HepG2 (cell line): ENCODE data around the gene ZER1. TPM values are rescaled to one million over a fixed set of nuclear protein-coding genes. Genes with fewer than 3 reads are reported as not detected.

Source experiments
- ATRX ChIP-seq: sonication (generic); formaldehyde crosslinking; IDR thresholded peaks from 2 replicates; pipeline ENCODE4 v1.4.0; 2020; ENCODE audit warnings: missing genetic modification reagents, borderline replicate concordance
- ELF3 ChIP-seq: IDR thresholded peaks from 2 replicates; pipeline ENCODE4 v1.6.1; 2016; ENCODE audit warnings: missing genetic modification reagents, missing compliant biosample characterization
- JDP2 ChIP-seq: sonication (generic); formaldehyde crosslinking; IDR thresholded peaks from 2 replicates; pipeline ENCODE4 v1.8.1; 2022; ENCODE audit warnings: missing genetic modification reagents, borderline replicate concordance
- MED13 ChIP-seq: sonication (generic); formaldehyde crosslinking; IDR thresholded peaks from 2 replicates; pipeline ENCODE4 v1.5.0; 2020; ENCODE audit warnings: missing genetic modification reagents
- RNF2 ChIP-seq: fragments of 450-650 bp; conservative IDR thresholded peaks from 2 replicates; pipeline ENCODE4 v1.6.1; 2016; ENCODE audit warnings: low read depth
- RXRA ChIP-seq: sonication (generic); formaldehyde crosslinking; IDR thresholded peaks from 2 replicates; pipeline ENCODE4 v1.5.1; 2020; ENCODE audit warnings: missing genetic modification reagents
- SMAD1 ChIP-seq: sonication (generic); formaldehyde crosslinking; IDR thresholded peaks from 2 replicates; pipeline ENCODE4 v1.4.0; 2020; ENCODE audit warnings: missing genetic modification reagents, low read depth, mild to moderate bottlenecking, borderline replicate concordance
- TCF12 ChIP-seq, 2 experiments: fragments of 450-650 bp in 1 of 2; sonication (generic) in 1 of 2; formaldehyde crosslinking in 1 of 2; IDR thresholded peaks; 2 replicates each; pipeline versions ENCODE4 v1.6.1 to v1.8.0; 2017 to 2022; ENCODE audit warnings: antibody characterized with exemption in 1 of 2, mild to moderate bottlenecking in 1 of 2, missing genetic modification reagents in 1 of 2, moderate library complexity in 1 of 2
- ZFP41 ChIP-seq: sonication (generic); formaldehyde crosslinking; IDR thresholded peaks from 2 replicates; pipeline ENCODE4 v1.4.0; 2020; ENCODE audit warnings: mild to moderate bottlenecking, missing genetic modification reagents, borderline replicate concordance
- ZFY ChIP-seq: sonication (generic); formaldehyde crosslinking; IDR thresholded peaks from 2 replicates; pipeline ENCODE4 v1.4.0; 2020; ENCODE audit warnings: missing genetic modification reagents
- ZKSCAN1 ChIP-seq: fragments of 150-350 bp; IDR thresholded peaks from 2 replicates; pipeline ENCODE4 v1.6.1; 2014; ENCODE audit warnings: low read length
- ZNF331 ChIP-seq: sonication (generic); formaldehyde crosslinking; IDR thresholded peaks from 2 replicates; pipeline ENCODE4 v1.4.0; 2020; ENCODE audit warnings: missing genetic modification reagents
- ZNF619 ChIP-seq: sonication (generic); formaldehyde crosslinking; IDR thresholded peaks from 2 replicates; pipeline ENCODE4 v1.4.0; 2020; ENCODE audit warnings: mild to moderate bottlenecking, missing genetic modification reagents
- ZNF766 ChIP-seq: sonication (generic); formaldehyde crosslinking; IDR thresholded peaks from 2 replicates; pipeline ENCODE4 v1.5.0; 2020; ENCODE audit warnings: missing genetic modification reagents, borderline replicate concordance
- ZNF792 ChIP-seq: IDR thresholded peaks from 2 replicates; pipeline ENCODE4 v1.6.1; 2016
- ZSCAN29 ChIP-seq: sonication (generic); formaldehyde crosslinking; conservative IDR thresholded peaks from 2 replicates; pipeline ENCODE4 v1.4.0; 2020; ENCODE audit warnings: mild to moderate bottlenecking, missing genetic modification reagents
- polyA plus RNA-seq, 8 experiments: library from polyadenylated mRNA; depleted of rRNA in 3 of 8; stranded (reverse) in 7 of 8; unstranded in 1 of 8; fragments of >200 nt; fragmentation: Illumina TruSeq in 4 of 8; extraction: Trizol in 4 of 8; gene quantifications; 2 replicates each; pipeline versions ENCODE4 v1.2.1 to v1.2.3, GENCODE V29; 2011 to 2016; ENCODE audit warnings: low read depth in 4 of 8, missing spikeins in 1 of 8, mixed read lengths in 1 of 8; ENCODE audit not compliant: insufficient read depth in 1 of 8
- total RNA-seq, 5 experiments: library from RNA; depleted of rRNA; stranded (reverse); fragments of >200 nt; fragmentation: Illumina TruSeq; extraction: Trizol; gene quantifications; 2 replicates each; pipeline ENCODE4 v1.2.3, GENCODE V29; 2016; ENCODE audit warnings: low read depth in 1 of 5
- TF ChIP-seq, protein P1 (sequence below): sonication (generic); formaldehyde crosslinking; IDR thresholded peaks from 2 replicates; pipeline ENCODE4 v1.9.0; 2022; ENCODE audit warnings: low read depth, missing genetic modification reagents
- TF ChIP-seq, protein P2 (sequence below): IDR thresholded peaks from 2 replicates; pipeline ENCODE4 v1.6.1; 2016
- TF ChIP-seq, protein P3 (sequence below): sonication (generic); formaldehyde crosslinking; IDR thresholded peaks from 2 replicates; pipeline ENCODE4 v1.5.1; 2020; ENCODE audit warnings: mild to moderate bottlenecking, missing genetic modification reagents, moderate library complexity
- TF ChIP-seq, protein P4 (sequence below): sonication (generic); formaldehyde crosslinking; IDR thresholded peaks from 2 replicates; pipeline ENCODE4 v1.5.0; 2020; ENCODE audit warnings: mild to moderate bottlenecking, missing genetic modification reagents

ZER1 gene
- total and polyA plus RNA-seq, 2 of the 13 experiments (the other 11 are each of a cell fraction or from before 2014, with no cell fraction given), result 7.7 to 40.0 TPM

DNA sequence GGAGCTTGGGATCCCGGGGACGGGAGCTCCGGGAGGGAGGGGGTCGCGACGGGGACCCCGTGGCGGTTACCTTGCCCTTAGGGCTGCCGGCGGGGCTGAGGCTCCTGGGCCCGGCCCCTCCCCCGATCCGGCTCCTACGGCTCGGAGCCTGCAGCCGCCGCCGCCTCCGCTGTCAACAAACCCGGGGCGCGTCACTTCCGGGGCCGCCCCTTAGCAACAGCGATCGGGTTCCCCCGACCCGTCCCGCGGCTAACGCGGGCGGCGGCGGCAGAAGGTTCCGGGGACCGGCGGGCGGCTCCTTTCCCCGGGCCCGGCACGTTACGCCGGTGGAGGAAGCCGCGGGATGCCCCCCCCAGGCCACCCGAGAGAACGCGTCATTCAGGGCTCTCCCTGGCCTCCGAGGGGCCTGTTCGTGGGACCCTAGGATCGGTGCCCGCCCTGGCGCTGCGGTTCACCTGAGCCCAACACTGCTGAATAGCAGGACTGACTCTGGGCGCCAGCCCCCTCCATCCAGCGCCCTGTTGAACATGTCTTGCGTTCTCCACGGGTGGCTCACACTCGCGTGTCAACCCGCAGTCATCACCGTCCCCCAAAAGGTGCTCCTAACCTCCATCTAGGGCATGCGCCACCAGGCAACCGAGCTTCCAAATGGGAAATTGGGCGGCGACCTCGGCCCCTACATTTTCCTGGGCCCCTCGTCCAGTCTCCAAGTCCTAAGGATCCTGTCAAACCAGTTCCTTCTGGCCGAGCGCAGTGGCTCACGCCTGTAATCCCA lies at the start of gene ZER1 (continued):
- TF ChIP-seq, protein P1, sequence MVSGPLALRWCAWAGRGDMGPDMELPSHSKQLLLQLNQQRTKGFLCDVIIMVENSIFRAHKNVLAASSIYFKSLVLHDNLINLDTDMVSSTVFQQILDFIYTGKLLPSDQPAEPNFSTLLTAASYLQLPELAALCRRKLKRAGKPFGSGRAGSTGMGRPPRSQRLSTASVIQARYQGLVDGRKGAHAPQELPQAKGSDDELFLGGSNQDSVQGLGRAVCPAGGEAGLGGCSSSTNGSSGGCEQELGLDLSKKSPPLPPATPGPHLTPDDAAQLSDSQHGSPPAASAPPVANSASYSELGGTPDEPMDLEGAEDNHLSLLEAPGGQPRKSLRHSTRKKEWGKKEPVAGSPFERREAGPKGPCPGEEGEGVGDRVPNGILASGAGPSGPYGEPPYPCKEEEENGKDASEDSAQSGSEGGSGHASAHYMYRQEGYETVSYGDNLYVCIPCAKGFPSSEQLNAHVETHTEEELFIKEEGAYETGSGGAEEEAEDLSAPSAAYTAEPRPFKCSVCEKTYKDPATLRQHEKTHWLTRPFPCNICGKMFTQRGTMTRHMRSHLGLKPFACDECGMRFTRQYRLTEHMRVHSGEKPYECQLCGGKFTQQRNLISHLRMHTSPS, result no peak
- TF ChIP-seq, protein P2, sequence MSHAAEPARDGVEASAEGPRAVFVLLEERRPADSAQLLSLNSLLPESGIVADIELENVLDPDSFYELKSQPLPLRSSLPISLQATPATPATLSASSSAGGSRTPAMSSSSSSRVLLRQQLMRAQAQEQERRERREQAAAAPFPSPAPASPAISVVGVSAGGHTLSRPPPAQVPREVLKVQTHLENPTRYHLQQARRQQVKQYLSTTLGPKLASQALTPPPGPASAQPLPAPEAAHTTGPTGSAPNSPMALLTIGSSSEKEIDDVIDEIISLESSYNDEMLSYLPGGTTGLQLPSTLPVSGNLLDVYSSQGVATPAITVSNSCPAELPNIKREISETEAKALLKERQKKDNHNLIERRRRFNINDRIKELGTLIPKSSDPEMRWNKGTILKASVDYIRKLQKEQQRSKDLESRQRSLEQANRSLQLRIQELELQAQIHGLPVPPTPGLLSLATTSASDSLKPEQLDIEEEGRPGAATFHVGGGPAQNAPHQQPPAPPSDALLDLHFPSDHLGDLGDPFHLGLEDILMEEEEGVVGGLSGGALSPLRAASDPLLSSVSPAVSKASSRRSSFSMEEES (CRISPR knock-in tag), result peak; percentile 51; the same call in 1 of the 2 replicates
- TF ChIP-seq, protein P3, sequence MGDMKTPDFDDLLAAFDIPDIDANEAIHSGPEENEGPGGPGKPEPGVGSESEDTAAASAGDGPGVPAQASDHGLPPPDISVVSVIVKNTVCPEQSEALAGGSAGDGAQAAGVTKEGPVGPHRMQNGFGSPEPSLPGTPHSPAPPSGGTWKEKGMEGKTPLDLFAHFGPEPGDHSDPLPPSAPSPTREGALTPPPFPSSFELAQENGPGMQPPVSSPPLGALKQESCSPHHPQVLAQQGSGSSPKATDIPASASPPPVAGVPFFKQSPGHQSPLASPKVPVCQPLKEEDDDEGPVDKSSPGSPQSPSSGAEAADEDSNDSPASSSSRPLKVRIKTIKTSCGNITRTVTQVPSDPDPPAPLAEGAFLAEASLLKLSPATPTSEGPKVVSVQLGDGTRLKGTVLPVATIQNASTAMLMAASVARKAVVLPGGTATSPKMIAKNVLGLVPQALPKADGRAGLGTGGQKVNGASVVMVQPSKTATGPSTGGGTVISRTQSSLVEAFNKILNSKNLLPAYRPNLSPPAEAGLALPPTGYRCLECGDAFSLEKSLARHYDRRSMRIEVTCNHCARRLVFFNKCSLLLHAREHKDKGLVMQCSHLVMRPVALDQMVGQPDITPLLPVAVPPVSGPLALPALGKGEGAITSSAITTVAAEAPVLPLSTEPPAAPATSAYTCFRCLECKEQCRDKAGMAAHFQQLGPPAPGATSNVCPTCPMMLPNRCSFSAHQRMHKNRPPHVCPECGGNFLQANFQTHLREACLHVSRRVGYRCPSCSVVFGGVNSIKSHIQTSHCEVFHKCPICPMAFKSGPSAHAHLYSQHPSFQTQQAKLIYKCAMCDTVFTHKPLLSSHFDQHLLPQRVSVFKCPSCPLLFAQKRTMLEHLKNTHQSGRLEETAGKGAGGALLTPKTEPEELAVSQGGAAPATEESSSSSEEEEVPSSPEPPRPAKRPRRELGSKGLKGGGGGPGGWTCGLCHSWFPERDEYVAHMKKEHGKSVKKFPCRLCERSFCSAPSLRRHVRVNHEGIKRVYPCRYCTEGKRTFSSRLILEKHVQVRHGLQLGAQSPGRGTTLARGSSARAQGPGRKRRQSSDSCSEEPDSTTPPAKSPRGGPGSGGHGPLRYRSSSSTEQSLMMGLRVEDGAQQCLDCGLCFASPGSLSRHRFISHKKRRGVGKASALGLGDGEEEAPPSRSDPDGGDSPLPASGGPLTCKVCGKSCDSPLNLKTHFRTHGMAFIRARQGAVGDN, result peak; percentile 95
- TF ChIP-seq ZNF619 (CRISPR knock-in tag) (no peak), SMAD1 (CRISPR knock-in tag) (no peak; the same call in 1 of the 2 replicates), ZSCAN29 (CRISPR knock-in tag) (no peak), ZFY (CRISPR knock-in tag) (peak; percentile 79), ATRX (CRISPR knock-in tag) (no peak; the same call in 1 of the 2 replicates), ZNF331 (peak; percentile 90), ZKSCAN1 (no peak), ELF3 (CRISPR knock-in tag) (peak; percentile 53), RXRA (CRISPR knock-in tag) (peak; percentile 73; the same call in 1 of the 2 replicates), JDP2 (CRISPR knock-in tag) (no peak), ZNF792 (peak; percentile 95), ZFP41 (CRISPR knock-in tag) (no peak), TCF12 (IDR thresholded peaks at IDR 0.05) (no peak), TCF12 (CRISPR knock-in tag; IDR thresholded peaks at IDR 0.05) (0 out of 2 replicates have a peak, but pooled peaks have one; percentile 70), RNF2 (no peak), MED13 (CRISPR knock-in tag) (no peak), ZNF766 (no peak)
- TF ChIP-seq, protein P4, sequence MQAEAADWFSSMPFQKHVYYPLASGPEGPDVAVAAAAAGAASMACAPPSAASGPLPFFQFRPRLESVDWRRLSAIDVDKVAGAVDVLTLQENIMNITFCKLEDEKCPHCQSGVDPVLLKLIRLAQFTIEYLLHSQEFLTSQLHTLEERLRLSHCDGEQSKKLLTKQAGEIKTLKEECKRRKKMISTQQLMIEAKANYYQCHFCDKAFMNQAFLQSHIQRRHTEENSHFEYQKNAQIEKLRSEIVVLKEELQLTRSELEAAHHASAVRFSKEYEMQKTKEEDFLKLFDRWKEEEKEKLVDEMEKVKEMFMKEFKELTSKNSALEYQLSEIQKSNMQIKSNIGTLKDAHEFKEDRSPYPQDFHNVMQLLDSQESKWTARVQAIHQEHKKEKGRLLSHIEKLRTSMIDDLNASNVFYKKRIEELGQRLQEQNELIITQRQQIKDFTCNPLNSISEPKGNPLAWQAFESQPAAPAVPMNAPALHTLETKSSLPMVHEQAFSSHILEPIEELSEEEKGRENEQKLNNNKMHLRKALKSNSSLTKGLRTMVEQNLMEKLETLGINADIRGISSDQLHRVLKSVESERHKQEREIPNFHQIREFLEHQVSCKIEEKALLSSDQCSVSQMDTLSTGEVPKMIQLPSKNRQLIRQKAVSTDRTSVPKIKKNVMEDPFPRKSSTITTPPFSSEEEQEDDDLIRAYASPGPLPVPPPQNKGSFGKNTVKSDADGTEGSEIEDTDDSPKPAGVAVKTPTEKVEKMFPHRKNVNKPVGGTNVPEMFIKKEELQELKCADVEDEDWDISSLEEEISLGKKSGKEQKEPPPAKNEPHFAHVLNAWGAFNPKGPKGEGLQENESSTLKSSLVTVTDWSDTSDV (CRISPR knock-in tag), result peak; percentile 73; the same call in 1 of the 2 replicates
